Cardiac muscle cell (in vitro differentiated cells and primary cell): ENCODE data around the gene CFAP20. TPM values are rescaled to one million over a fixed set of nuclear protein-coding genes. Genes with fewer than 3 reads are reported as not detected.

Experiments
- DNase-seq, 2 donors: peaks; one replicate each; pipeline versions ENCODE4 v3.0.0 to v3.0.0-alpha.2; 2010 to 2017; ENCODE audit warnings: low read depth in 1 of 2, low spot score in 1 of 2
- H3K27ac ChIP-seq: fragments of 200-600 bp; sonication (generic); 2 replicates; pipeline ENCODE4 v1.5.1; 2016
- H3K27me3 ChIP-seq: fragments of 200-600 bp; sonication (generic); 2 replicates; pipeline ENCODE4 v1.6.0; 2016; ENCODE audit warnings: control low read depth
- H3K36me3 ChIP-seq: fragments of 200-600 bp; sonication (generic); 2 replicates; pipeline ENCODE4 v1.5.1; 2016; ENCODE audit warnings: control low read depth
- H3K4me1 ChIP-seq: fragments of 200-600 bp; sonication (generic); 2 replicates; pipeline ENCODE4 v1.8.1; 2017; ENCODE audit warnings: low read depth, mild to moderate bottlenecking, mixed run types
- H3K4me3 ChIP-seq: fragments of 200-600 bp; sonication (generic); 2 replicates; pipeline ENCODE4 v1.5.1; 2016; ENCODE audit warnings: mild to moderate bottlenecking
- H3K9me3 ChIP-seq: fragments of 200-600 bp; sonication (generic); 2 replicates; pipeline ENCODE4 v1.5.1; 2017; ENCODE audit warnings: low read depth, mild to moderate bottlenecking, control low read depth
- CTCF ChIP-seq: IDR thresholded peaks from 2 replicates; pipeline ENCODE4 v1.5.1; 2012; ENCODE audit warnings: low read depth, mild to moderate bottlenecking, low read length
- polyA plus RNA-seq: library from polyadenylated mRNA; unstranded; fragments of >200 nt; fragmentation: Nextera tagmentation; extraction: Ambion mirVana; gene quantifications from 2 replicates; pipeline ENCODE4 v1.2.1, GENCODE V29; 2016
- total RNA-seq: library from RNA; depleted of rRNA; stranded (reverse); fragments of >200 nt; gene quantifications from 2 replicates; pipeline ENCODE4 v1.2.3, GENCODE V29; 2016

CFAP20 gene
- total and polyA plus RNA-seq, 2 experiments from 2014 or later: 137 to 154 TPM

- H3K4me3 ChIP-seq: no peak overlapping the region
- H3K36me3 ChIP-seq: no peaks in the 10 kb centered on the region
- no peak for DNase-seq
- H3K4me1 ChIP-seq: peaks cover 61% of the 10 kb centered on the region
- no peaks in the 10 kb centered on the region for H3K9me3 ChIP-seq
- H3K27me3 ChIP-seq: no peaks in the 10 kb centered on the region
- no peak for TF ChIP-seq CTCF
- H3K27ac ChIP-seq: no peak overlapping the region
These were observed 4.1 kb downstream of the CFAP20 start for GRCh38 chr16:58125041-58125440.

DNA sequence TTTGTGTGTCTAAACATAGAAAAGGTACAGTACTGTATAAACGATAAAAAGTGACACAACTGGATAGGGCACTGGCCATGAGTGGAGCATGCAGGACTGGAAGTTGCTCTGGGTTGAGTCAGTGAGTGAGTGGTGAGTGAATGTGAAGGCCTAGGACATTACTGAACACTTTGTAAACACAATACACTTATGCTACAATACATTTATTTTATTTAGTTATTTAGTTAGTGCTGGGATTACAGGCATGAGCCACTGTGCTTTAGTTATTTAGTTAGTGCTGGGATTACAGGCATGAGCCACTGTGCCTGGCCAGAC is 4.6 kb downstream of the CFAP20 start:
- Histone ChIP-seq H3K9me3 (no peaks in the 10 kb centered on the region), H3K36me3 (no peaks in the 10 kb centered on the region), H3K4me3 (no peak overlapping the region), H3K27ac (peak overlapping the region; percentile 53), H3K4me1 (peaks cover 64% of the 10 kb centered on the region), H3K27me3 (no peaks in the 10 kb centered on the region)
- no peak for TF ChIP-seq CTCF
- DNase-seq: no peak

GRCh38 chr16:58123896-58124600 is 5.1 kb downstream of the CFAP20 start:
- no peak for TF ChIP-seq CTCF
- no peaks in the 10 kb centered on the region for H3K36me3 ChIP-seq
- no peak overlapping the region for H3K4me3 ChIP-seq
- H3K27ac ChIP-seq: peak overlapping the region; percentile 53
- no peaks in the 10 kb centered on the region for H3K9me3 ChIP-seq
- peaks cover 69% of the 10 kb centered on the region for H3K4me1 ChIP-seq
- no peaks in the 10 kb centered on the region for H3K27me3 ChIP-seq
- no peak for DNase-seq

DNA sequence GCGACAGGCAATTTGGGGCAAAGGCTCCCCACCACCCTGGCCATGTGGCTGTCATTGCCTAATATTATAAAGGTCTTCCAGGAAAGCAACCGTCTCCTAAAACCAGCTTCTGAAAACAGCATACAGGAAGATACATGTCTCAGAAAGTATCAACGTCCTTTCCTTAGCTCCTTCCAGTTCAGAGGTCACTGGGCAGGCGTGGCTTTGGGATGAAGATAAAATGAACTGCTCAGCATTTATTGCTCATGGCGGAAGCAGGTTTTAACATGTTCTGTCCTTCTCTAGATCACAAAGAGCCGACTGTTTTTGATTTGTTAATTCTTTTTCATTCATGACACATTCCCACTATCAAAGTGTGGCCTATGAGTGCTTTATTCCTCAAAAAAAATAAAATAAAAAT is 8.0 kb downstream of the CFAP20 start:
- Histone ChIP-seq H3K9me3 (no peaks in the 10 kb centered on the region), H3K27me3 (no peaks in the 10 kb centered on the region), H3K4me3 (no peak overlapping the region), H3K4me1 (peaks cover 49% of the 10 kb centered on the region), H3K27ac (peak overlapping the region; percentile 68), H3K36me3 (peaks cover 4% of the 10 kb centered on the region)
- no peak for TF ChIP-seq CTCF
- no peak for DNase-seq

DNA sequence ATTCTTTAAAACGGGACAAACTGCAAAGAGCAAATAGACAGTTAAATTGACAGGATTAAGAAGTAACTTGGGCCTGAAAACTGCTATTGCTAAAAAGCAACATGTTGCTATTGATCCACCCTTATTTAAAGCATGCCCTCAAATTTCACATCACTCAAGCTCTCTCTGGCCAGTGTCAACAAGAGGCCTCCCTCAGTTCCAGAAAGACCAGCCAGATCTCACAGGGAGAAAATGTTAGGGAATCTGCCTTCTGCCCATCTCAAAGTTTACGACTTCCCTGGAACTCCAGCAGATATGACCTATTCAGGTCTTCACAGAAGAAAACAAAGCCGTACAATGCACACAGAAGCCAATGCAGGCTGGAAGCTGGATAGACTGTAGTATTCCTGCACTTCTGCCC is 8.9 kb downstream of the CFAP20 start:
- no peaks in the 10 kb centered on the region for H3K27me3 ChIP-seq
- TF ChIP-seq CTCF: no peak
- H3K4me1 ChIP-seq: peaks cover 45% of the 10 kb centered on the region

More for the DNA sequence above, 8.9 kb downstream of the CFAP20 start:
- no peak for DNase-seq
- H3K36me3 ChIP-seq: peaks cover 13% of the 10 kb centered on the region
- no peaks in the 10 kb centered on the region for H3K9me3 ChIP-seq
- no peak overlapping the region for H3K4me3 ChIP-seq
- peak overlapping the region; percentile 68 for H3K27ac ChIP-seq
